ENCODE measurements around the gene ZIC4. TPM values are rescaled to one million over a fixed set of nuclear protein-coding genes. Genes with fewer than 3 reads are reported as not detected.

The ZIC4 gene
- total and polyA plus RNA-seq, 9 of the 15 experiments (the other 6 are each of a cell fraction or from before 2014, with no cell fraction given): not detected

GRCh38 chr3:147385059-147386012 lies 21.0 kb downstream of the ZIC4 start:
- BruUV-seq (replicated peaks): no TSS peak
- TF ChIP-seq TRIM24 (IDR thresholded peaks at IDR 0.05) (no peak), NFE2 (IDR thresholded peaks at IDR 0.05; ENCODE audit: low read depth) (no peak), ZNF436 (CRISPR knock-in tag; IDR thresholded peaks at IDR 0.05) (no peak), ZNF134 (CRISPR knock-in tag; conservative IDR thresholded peaks at IDR 0.05) (no peak), LCOR (CRISPR knock-in tag; IDR thresholded peaks at IDR 0.05) (no peak), ZBTB40 (IDR thresholded peaks at IDR 0.05) (no peak), ZBTB40 (CRISPR knock-in tag; IDR thresholded peaks at IDR 0.05) (no peak), DEAF1 (CRISPR knock-in tag; IDR thresholded peaks at IDR 0.05) (no peak), NEUROD1 (IDR thresholded peaks at IDR 0.05; ENCODE audit: borderline replicate concordance, low read depth, low read length, partially characterized antibody) (no peak)

More at GRCh38 chr3:147385059-147386012, 21.0 kb downstream of the ZIC4 start:
- no peak overlapping the region for H3K27ac ChIP-seq (ENCODE audit: extremely low read depth, low read depth, low read length)
- intact Hi-C loops (cut with micrococcal nuclease) (loop anchor here (10.0 kb wide), 1 partner anchor 1559 kb away; no protein-coding TSS in a partner anchor), in situ Hi-C loops (cut with MboI) (loop anchor here (25.0 kb wide), 1 partner anchor 1552 kb away; no protein-coding TSS in a partner anchor)
- ATAC-seq: no peak
- H3K4me2 ChIP-seq (ENCODE audit: insufficient read depth, low read length): no peak overlapping the region
- peaks cover 0 to 20% of the 10 kb centered on the region in 2 experiments; a peak in 2 of 5 replicates for H3K27me3 ChIP-seq (ENCODE audit: control insufficient read depth in 2 of 2, insufficient read depth in 2 of 2, low read length in 2 of 2)
- H3K4me1 ChIP-seq (replicated peaks in 1 of 2; ENCODE audit: control insufficient read depth in 2 of 2, insufficient read depth in 2 of 2, low read length in 2 of 2): no peaks in the 10 kb centered on the region
- no peaks in the 10 kb centered on the region for H3K9me1 ChIP-seq (ENCODE audit: control insufficient read depth, insufficient read depth, low read length)
- H3K9me3 ChIP-seq (replicated peaks; ENCODE audit: control insufficient read depth, insufficient read depth, low read depth, low read length): no peaks in the 10 kb centered on the region
- no peaks in the 10 kb centered on the region for H3K79me2 ChIP-seq (ENCODE audit: control insufficient read depth, insufficient read depth, low read length)
- H4K20me1 ChIP-seq (replicated peaks; ENCODE audit: control insufficient read depth, insufficient read depth, low read length): no peaks in the 10 kb centered on the region
- H3K9ac ChIP-seq (ENCODE audit: insufficient read depth in 1 of 2, low read depth in 2 of 2, low read length in 2 of 2): no peak overlapping the region
- no peak for FAIRE-seq
- WGBS (ENCODE audit: insufficient coverage, low coverage, missing lambda C conversion rate): under 1% methylated on average over 22 of the region's 23 CpGs
- CTCF ChIA-PET (ENCODE audit: low intra/inter-chr PET ratio): no interaction called here
- H3K4me3 ChIP-seq: no peak overlapping the region
- no peaks in the 10 kb centered on the region for H3K36me3 ChIP-seq (ENCODE audit: control insufficient read depth, insufficient read depth, low read length)
- no peak for DNase-seq (ENCODE audit: extremely low read depth in 1 of 4, low spot score in 3 of 4)
- H2AFZ ChIP-seq (ENCODE audit: low read depth, low read length): no peak overlapping the region
- POLR2A ChIA-PET: no interaction called here

Measured in K562 (cell line).